Measurements from ENCODE around the gene TIGD3.

GRCh38 chr11:65396769-65397745 lies 42.5 kb downstream of the TIGD3 start:
- TF ChIP-seq, protein P1, sequence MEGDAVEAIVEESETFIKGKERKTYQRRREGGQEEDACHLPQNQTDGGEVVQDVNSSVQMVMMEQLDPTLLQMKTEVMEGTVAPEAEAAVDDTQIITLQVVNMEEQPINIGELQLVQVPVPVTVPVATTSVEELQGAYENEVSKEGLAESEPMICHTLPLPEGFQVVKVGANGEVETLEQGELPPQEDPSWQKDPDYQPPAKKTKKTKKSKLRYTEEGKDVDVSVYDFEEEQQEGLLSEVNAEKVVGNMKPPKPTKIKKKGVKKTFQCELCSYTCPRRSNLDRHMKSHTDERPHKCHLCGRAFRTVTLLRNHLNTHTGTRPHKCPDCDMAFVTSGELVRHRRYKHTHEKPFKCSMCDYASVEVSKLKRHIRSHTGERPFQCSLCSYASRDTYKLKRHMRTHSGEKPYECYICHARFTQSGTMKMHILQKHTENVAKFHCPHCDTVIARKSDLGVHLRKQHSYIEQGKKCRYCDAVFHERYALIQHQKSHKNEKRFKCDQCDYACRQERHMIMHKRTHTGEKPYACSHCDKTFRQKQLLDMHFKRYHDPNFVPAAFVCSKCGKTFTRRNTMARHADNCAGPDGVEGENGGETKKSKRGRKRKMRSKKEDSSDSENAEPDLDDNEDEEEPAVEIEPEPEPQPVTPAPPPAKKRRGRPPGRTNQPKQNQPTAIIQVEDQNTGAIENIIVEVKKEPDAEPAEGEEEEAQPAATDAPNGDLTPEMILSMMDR (IDR thresholded peaks at IDR 0.05; ENCODE audit: low read length) = no peak
- TF ChIP-seq EZH2 (optimal IDR thresholded peaks at IDR 0.05; ENCODE audit: low read depth, low read length) = no peak

Measured in MM.1S (cell line).